Tibial nerve (tissue), 4 donors: ENCODE results near the gene OTUD1. TPM values are rescaled to one million over a fixed set of nuclear protein-coding genes. Genes with fewer than 3 reads are reported as not detected.
A peak's percentile ranks its signal among the peaks of the same experiment; 100 is the strongest.

Experiments used
- DNase-seq, 2 donors: peaks; one replicate each; pipeline ENCODE4 v3.0.0-alpha.2; 2019; ENCODE audit warnings: low spot score in 2 of 2
- H3K27ac ChIP-seq, 4 donors: fragments of 200-600 bp; sonication (generic) in 3 of 4; one replicate each; pipeline ENCODE4 v1.5.1; 2017 to 2019; ENCODE audit warnings: mild to moderate bottlenecking in 1 of 4
- H3K27me3 ChIP-seq, 2 donors: fragments of 200-600 bp; sonication (generic) in 1 of 2; one replicate each; pipeline versions ENCODE4 v1.5.1 to v1.6.0; 2017 to 2019
- H3K36me3 ChIP-seq, 3 donors: fragments of 200-600 bp; sonication (generic); one replicate each; pipeline ENCODE4 v1.5.1; 2018 to 2019
- H3K4me1 ChIP-seq, 4 donors: fragments of 200-600 bp; sonication (generic) in 3 of 4; one replicate each; pipeline ENCODE4 v1.5.1; 2017 to 2019
- H3K4me3 ChIP-seq, 4 donors: fragments of 200-600 bp; sonication (generic) in 3 of 4; one replicate each; pipeline ENCODE4 v1.5.1; 2017 to 2019; ENCODE audit warnings: mild to moderate bottlenecking in 1 of 4, moderate library complexity in 1 of 4
- H3K9me3 ChIP-seq, 4 donors: fragments of 200-600 bp; sonication (generic) in 3 of 4; one replicate each; pipeline ENCODE4 v1.5.1; 2017 to 2019
- EP300 ChIP-seq, 2 donors: sonication (generic); formaldehyde crosslinking; IDR thresholded peaks; one replicate each; pipeline ENCODE4 v1.6.1; 2017; ENCODE audit warnings: antibody characterized with exemption in 2 of 2, mild to moderate bottlenecking in 1 of 2
- POLR2A ChIP-seq, 2 donors: fragments of 450-650 bp; IDR thresholded peaks; one replicate each; pipeline ENCODE4 v1.6.1; 2017; ENCODE audit warnings: antibody characterized with exemption in 2 of 2, mild to moderate bottlenecking in 2 of 2, moderate library complexity in 2 of 2
- WGBS, 2 donors: methylation state at CpG; one replicate each; pipeline ENCODE4 v1.1.5; 2018; 5-methylcytosine and 5-hydroxymethylcytosine counted together
- total RNA-seq, 4 donors: library from RNA; depleted of rRNA; stranded (reverse); fragments of >200 nt; gene quantifications; one replicate each; pipeline ENCODE4 v1.1.0, GENCODE V29; 2016
- TF ChIP-seq, protein P1 (sequence below), 5 experiments: fragments of 200-600 bp in 3 of 5; fragments of 450-650 bp in 2 of 5; sonication (generic) in 3 of 5; IDR thresholded peaks; one replicate each; pipeline ENCODE4 v1.5.1; 2016 to 2019; ENCODE audit warnings: antibody characterized with exemption in 5 of 5, mild to moderate bottlenecking in 3 of 5, moderate library complexity in 2 of 5

The OTUD1 gene
- total RNA-seq, 4 donors from 2014 or later = 12.1 to 18.6 (median 15.9) TPM

DNA sequence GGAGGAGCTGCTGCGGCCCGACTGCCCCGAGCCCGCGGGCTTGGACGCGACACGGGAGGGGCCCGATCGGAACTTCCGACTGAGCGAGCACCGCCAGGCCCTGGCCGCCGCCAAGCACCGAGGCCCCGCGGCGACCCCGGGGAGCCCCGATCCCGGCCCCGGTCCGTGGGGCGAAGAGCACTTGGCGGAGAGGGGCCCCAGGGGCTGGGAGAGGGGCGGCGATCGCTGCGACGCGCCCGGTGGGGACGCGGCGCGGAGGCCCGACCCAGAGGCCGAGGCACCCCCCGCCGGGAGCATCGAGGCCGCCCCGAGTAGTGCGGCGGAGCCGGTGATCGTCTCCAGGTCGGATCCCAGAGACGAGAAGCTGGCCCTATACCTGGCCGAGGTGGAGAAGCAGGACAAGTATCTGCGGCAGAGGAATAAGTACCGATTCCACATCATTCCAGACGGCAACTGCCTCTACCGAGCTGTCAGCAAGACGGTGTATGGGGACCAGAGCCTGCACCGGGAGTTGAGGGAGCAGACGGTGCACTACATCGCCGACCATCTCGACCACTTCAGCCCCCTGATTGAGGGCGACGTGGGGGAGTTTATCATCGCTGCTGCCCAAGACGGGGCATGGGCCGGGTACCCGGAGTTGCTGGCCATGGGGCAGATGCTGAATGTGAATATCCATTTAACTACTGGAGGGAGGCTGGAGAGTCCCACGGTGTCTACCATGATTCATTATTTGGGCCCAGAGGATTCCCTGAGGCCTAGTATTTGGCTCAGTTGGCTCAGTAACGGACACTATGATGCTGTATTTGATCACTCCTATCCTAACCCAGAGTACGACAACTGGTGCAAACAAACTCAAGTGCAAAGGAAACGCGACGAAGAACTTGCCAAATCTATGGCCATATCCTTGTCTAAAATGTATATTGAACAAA lies 1.4 kb downstream of the OTUD1 start:
- H3K4me3 ChIP-seq = peak overlapping the region; percentile 58 to 90 (median 82)
- H3K27me3 ChIP-seq = no peaks in the 10 kb centered on the region
- TF ChIP-seq, protein P1, sequence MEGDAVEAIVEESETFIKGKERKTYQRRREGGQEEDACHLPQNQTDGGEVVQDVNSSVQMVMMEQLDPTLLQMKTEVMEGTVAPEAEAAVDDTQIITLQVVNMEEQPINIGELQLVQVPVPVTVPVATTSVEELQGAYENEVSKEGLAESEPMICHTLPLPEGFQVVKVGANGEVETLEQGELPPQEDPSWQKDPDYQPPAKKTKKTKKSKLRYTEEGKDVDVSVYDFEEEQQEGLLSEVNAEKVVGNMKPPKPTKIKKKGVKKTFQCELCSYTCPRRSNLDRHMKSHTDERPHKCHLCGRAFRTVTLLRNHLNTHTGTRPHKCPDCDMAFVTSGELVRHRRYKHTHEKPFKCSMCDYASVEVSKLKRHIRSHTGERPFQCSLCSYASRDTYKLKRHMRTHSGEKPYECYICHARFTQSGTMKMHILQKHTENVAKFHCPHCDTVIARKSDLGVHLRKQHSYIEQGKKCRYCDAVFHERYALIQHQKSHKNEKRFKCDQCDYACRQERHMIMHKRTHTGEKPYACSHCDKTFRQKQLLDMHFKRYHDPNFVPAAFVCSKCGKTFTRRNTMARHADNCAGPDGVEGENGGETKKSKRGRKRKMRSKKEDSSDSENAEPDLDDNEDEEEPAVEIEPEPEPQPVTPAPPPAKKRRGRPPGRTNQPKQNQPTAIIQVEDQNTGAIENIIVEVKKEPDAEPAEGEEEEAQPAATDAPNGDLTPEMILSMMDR (IDR thresholded peaks at IDR 0.05) = no peak
- TF ChIP-seq POLR2A (IDR thresholded peaks at IDR 0.05) (no peak), EP300 (IDR thresholded peaks at IDR 0.05) (peak in 1 of 2 donors; percentile 11)
- whole genome bisulfite sequencing, 2 donors = 3% methylated on average over 23 to 41 of the region's 73 CpGs
- H3K27ac ChIP-seq = peak overlapping the region; percentile 89 to 97 (median 96)
- H3K36me3 ChIP-seq = peaks cover 0 to 18% (median 0%) of the 10 kb centered on the region in 3 donors
- DNase-seq = no peak
- H3K9me3 ChIP-seq = no peaks in the 10 kb centered on the region
- H3K4me1 ChIP-seq = peaks cover 0 to 48% (median 23%) of the 10 kb centered on the region in 4 donors

DNA sequence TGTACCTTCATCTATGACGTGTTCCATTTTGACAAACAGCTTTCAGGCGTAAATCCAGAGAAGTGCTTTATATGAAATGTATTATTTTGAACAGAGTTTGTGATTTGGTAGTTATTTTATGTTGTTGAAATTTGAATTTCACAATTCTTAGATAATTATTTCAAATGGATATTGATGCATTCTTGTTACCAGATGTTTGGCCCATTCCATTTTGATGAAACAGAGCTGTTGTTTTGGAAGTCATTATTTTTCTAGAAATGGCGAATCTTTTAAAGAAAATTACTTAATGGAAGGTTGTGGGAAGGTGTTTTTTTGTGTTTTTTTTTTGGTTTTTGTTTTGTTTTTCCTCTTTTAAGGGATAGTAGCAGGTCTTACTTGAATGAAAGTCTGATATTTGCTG lies 2.4 kb downstream of the OTUD1 start:
- TF ChIP-seq POLR2A (IDR thresholded peaks at IDR 0.05) = no peak

GRCh38 chr10:23442936-23443335 lies 4.1 kb downstream of the OTUD1 start:
- no peaks in the 10 kb centered on the region for H3K9me3 ChIP-seq
- 33 to 46% methylated on average over 2 of the region's 2 CpGs for WGBS, 2 donors
- peak overlapping the region in 1 of 4 donors; percentile 38 for H3K27ac ChIP-seq
- peak overlapping the region in 1 of 4 donors; percentile 85 for H3K4me3 ChIP-seq
- no peaks in the 10 kb centered on the region for H3K27me3 ChIP-seq
- TF ChIP-seq EP300 (IDR thresholded peaks at IDR 0.05) (no peak), POLR2A (IDR thresholded peaks at IDR 0.05) (no peak)
- TF ChIP-seq, protein P1 (IDR thresholded peaks at IDR 0.05) = no peak
- H3K36me3 ChIP-seq = peaks cover 0 to 30% (median 0%) of the 10 kb centered on the region in 3 donors
- H3K4me1 ChIP-seq = peaks cover 0 to 55% (median 23%) of the 10 kb centered on the region in 4 donors
- no peak for DNase-seq

More for the DNA sequence above, 2.4 kb downstream of the OTUD1 start:
- H3K9me3 ChIP-seq = no peaks in the 10 kb centered on the region
- peak overlapping the region; percentile 58 to 90 (median 82) for H3K4me3 ChIP-seq
- H3K4me1 ChIP-seq = peaks cover 0 to 55% (median 23%) of the 10 kb centered on the region in 4 donors
- DNase-seq = no peak
- H3K36me3 ChIP-seq = peaks cover 0 to 18% (median 0%) of the 10 kb centered on the region in 3 donors
- WGBS, 2 donors = 58% methylated on average over 3 of the region's 3 CpGs
- H3K27me3 ChIP-seq = no peaks in the 10 kb centered on the region
- peak overlapping the region in 3 of 4 donors; percentile 89 to 97 (median 94) for H3K27ac ChIP-seq

DNA sequence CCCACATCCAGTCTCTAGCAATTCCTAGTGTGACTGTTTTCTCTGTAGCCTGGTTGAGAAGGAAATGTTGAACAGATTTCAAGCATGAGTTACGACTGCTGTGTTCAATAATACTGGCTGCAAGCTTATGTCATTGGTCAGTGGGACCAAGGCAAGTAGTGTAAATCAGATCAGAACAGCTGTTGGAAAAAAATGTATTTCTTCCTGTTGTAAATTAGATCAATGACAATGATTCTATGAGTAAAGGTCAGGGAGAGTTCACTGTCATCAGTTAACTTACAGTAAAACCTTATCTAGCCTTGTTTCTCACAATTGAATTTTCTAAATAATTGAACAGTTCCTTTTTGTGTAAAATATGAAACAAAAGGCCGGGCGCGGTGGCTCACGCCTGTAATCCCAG lies 6.7 kb downstream of the OTUD1 start:
- WGBS, 2 donors = 81 to 85% methylated on average over 5 of the region's 5 CpGs
- Histone ChIP-seq H3K27ac (no peak overlapping the region), H3K27me3 (no peaks in the 10 kb centered on the region), H3K4me3 (no peak overlapping the region), H3K4me1 (peaks cover 0 to 56% (median 32%) of the 10 kb centered on the region in 4 donors), H3K36me3 (peaks cover 0 to 37% (median 0%) of the 10 kb centered on the region in 3 donors), H3K9me3 (no peaks in the 10 kb centered on the region)
- TF ChIP-seq POLR2A (IDR thresholded peaks at IDR 0.05) (no peak), EP300 (IDR thresholded peaks at IDR 0.05) (no peak)
- TF ChIP-seq, protein P1 (IDR thresholded peaks at IDR 0.05) = no peak
- DNase-seq = no peak

DNA sequence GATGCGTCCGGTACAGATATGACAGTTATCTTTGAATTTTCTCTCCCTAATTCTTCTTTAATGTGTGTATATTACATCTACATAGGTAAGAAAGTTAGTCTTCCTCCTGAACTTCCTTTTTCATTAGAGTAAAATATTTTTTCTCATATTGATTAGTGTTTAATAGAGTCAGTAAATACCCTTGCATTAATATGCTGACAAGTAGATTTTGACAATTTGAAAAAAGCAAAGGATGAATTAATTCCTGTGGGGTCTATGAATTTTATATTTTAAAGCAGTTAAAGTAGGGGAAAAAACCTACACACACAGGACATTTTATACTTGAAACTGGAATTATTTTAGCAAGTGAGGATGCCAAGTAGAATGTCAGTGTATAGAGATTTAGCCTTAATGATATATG lies 9.4 kb downstream of the OTUD1 start:
- peaks cover 0 to 33% (median 0%) of the 10 kb centered on the region in 3 donors for H3K36me3 ChIP-seq
- WGBS, 2 donors = 96 to 98% methylated on average over 2 of the region's 2 CpGs
- TF ChIP-seq, protein P1 (IDR thresholded peaks at IDR 0.05) = no peak
- TF ChIP-seq EP300 (IDR thresholded peaks at IDR 0.05) (no peak), POLR2A (IDR thresholded peaks at IDR 0.05) (no peak)

More for the DNA sequence above, 9.4 kb downstream of the OTUD1 start:
- H3K9me3 ChIP-seq = no peaks in the 10 kb centered on the region
- no peak overlapping the region for H3K27ac ChIP-seq
- H3K4me3 ChIP-seq = no peak overlapping the region
- no peaks in the 10 kb centered on the region for H3K27me3 ChIP-seq
- DNase-seq = no peak
- H3K4me1 ChIP-seq = peaks cover 0 to 30% (median 11%) of the 10 kb centered on the region in 4 donors
